Astrocyte of the hippocampus (primary cell): ENCODE data around the gene EFL1.
"Not testable (repeated sequence)": the region's sequence is repeated elsewhere in the genome, so short reads cannot be mapped to it uniquely, and the experiment has no call there.

ENCODE experiments used
- DNase-seq: peaks from one replicate; pipeline ENCODE4 v3.0.0; 2011; ENCODE audit warnings: low read depth, low spot score

The EFL1 gene

DNA sequence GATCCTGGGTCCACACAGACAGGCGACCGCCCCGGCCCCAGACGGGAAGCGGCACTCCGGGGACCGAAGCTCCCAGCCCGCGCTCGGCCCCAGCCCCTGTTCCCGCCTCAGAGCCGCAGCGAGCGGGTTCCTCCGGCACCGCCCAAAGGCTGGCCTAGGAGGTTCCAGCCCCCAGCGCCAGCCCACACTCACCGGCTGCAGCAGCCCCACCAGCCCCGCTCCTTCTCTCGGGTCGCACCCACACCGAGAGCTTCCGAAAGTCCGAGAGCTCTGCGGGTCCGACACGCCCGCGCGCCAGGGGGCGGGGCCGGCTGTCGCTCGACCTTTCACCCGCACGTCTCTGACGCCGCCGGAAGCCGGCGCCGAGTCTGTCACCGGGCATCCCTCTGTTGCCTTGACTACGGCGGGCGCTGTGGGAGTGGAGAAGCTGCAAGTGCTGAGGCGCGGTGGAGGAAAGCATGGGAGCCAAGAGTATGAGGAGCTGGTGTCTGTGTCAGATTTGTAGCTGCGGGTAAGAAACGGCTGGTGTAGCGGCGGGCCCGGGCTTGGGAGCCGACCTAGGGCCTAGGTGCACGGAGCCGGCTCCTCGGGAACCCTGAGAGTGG, at the start of gene EFL1, which contains the start of gene SAXO2:
Gene EFL1, minus strand, starts transcription at position 313 of the 605 bp plus-strand sequence. CDS start 956 bp downstream, outside the sequence.
Gene SAXO2, plus strand, starts transcription at position 397 of the 605 bp plus-strand sequence. Its CDS starts 62 bp downstream, at position 459.
- peak; percentile 94 for DNase-seq

DNA sequence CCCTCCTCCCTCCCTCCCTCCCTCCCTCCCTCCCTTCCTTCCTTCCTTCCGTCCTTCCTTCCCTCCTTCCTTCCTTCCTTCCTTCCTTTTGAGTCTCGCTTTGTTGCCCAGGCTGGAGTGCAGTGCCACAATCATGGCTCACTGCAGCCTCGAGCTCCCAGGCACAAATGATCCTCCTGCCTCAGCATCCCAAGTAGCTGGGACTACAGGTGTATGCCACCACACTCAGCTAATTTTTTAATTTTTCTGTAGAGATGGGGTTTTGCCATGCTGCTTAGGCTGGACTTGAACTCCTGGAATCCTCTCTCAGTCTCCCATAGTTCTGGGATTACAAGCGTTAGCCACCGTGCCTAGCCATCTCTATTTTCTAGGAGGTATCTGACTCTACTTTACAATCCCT, 48.8 kb upstream of the EFL1 start:
- DNase-seq: not testable (repeated sequence)

- no peak for DNase-seq
Observed at GRCh38 chr15:82309802-82310201, 47.3 kb upstream of the EFL1 start.

- DNase-seq: no peak
Observed at GRCh38 chr15:82307714-82308081, 45.2 kb upstream of the EFL1 start.

- no peak for DNase-seq
Observed at GRCh38 chr15:82306791-82307713, 44.5 kb upstream of the EFL1 start.

- no peak for DNase-seq
Observed at GRCh38 chr15:82305621-82306048, 43.1 kb upstream of the EFL1 start.

DNA sequence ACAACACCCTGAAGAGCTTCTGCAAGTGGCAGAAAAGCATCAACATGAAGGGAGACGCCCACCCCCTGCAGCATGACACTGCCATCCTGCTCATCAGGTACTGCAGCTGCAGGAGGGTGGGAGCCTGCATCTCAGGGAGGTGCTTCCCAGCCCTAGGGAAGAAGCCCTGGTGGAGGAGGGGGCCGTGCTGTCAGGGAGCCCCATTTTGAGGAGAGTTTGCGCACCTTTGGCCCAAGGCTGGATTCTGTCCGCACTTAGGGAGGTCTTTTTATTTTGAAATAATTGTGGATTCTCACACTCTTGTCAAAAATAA, 42.2 kb upstream of the EFL1 start:
- DNase-seq: no peak

- no peak for DNase-seq
Observed at GRCh38 chr15:82303956-82304777, 41.6 kb upstream of the EFL1 start.

GRCh38 chr15:82301296-82302016, 38.9 kb upstream of the EFL1 start:
- DNase-seq: no peak

GRCh38 chr15:82300883-82301282, 38.3 kb upstream of the EFL1 start:
- DNase-seq: no peak

DNA sequence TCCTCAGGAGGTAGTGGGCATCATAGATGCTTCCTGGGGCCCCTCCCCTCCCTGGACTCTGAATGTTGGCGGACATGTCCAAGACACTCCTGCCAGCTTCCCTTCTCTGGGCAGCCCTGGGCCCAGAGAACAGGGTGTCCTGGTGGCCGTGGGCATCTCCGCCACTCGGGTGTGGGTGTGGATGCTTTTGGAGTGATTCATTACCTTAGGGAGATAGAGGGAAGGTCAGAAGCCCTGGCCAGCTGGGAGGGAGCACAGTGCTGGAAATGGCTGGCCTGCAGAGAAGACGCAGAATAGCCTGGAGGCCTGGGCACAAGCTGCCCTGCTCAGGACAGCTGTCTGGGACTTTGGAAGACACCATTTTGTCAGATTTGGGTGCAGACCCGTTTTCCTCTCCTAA, 37.8 kb upstream of the EFL1 start:
- DNase-seq: not testable (repeated sequence)

- not testable (repeated sequence) for DNase-seq
Observed at GRCh38 chr15:82299511-82299914, 37.0 kb upstream of the EFL1 start.

DNA sequence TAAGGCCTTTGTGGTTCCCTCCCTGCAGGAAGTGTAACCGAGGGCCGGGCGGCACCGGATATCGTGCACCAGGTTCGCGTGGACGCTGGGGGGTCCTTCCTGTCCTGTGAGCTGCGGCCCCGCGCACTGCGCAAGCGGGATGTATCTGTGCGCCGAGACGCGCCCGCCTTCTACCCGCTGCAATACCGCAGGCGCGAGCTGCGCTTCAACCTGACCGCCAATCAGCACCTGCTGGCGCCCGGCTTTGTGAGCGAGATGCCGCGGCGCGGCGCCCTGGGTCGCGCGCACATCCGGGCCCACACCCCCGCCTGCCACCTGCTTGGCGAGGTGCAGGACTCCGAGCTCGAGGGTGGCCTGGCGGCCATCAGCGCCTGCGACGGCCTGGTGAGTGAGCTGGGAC, 36.0 kb upstream of the EFL1 start:
- DNase-seq: peak; percentile 27

- DNase-seq: no peak
Observed at GRCh38 chr15:82298032-82298431, 35.5 kb upstream of the EFL1 start.

DNA sequence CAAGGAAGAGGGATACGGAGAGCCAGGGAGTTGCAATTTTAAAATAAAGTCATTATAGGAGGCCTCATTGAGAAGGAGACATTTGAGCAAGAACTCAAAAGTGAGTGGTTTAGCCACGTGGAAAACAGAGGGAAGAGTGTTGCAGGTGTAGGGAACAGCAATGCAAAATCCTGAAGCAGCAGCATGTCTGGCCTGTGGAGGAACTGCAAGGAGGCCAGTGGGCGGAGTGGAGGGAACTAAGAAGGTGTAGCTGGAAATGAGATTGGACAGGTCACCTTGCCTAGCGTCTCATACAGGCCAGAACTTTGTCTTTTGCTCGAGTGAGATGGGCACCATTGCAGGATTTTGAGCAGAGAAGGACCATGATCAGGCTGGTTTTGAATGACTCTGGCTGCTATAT, 35.0 kb upstream of the EFL1 start:
- no peak for DNase-seq

- no peak for DNase-seq
Observed at GRCh38 chr15:82294061-82294690, 31.6 kb upstream of the EFL1 start.

GRCh38 chr15:82292271-82292670, 29.7 kb upstream of the EFL1 start:
- DNase-seq: no peak

GRCh38 chr15:82288202-82288601, 25.7 kb upstream of the EFL1 start:
- not testable (repeated sequence) for DNase-seq

GRCh38 chr15:82286475-82286874, 23.9 kb upstream of the EFL1 start:
- not testable (repeated sequence) for DNase-seq

DNA sequence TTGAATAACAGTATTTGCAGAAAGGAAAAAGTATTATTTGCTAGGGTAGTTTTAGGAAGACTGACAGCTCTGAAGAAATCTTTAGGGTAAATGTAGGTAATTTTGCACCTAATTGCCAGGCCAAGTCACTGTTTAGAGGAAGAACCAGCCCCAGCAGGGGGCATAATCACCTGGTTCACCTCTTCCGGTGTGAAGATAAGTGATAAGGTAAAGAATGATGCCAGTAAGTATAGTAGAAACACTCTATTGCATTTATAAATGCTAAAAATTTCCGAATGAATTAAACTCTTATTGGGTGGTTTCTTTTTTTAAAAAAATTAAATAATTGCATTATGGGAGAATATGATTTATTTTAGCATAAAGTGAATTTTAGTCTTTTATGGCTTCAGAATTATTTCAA, 21.8 kb upstream of the EFL1 start:
- not testable (repeated sequence) for DNase-seq

DNA sequence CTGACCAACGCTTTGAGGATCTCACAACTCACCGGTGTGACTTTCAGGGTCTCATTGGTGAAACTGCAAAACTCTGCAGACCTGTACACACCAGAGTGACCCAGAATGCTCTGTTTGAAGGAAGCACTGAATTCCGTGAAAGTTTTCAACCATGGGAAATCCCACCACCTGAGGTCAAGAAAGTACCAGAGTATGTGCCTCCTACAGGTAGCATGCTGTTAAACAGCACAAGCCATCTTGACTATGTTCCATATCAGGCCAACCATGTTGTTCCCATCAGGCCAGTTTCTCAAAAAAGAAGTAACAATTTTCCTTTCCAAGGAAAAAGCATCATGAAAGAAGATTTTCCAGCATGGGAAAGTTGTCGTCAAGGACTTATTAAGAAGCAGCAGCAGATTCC, 19.9 kb upstream of the EFL1 start:
- DNase-seq: not testable (repeated sequence)
